Mesothelial cell of epicardium (in vitro differentiated cells): Measurements from ENCODE around the gene RYR2. TPM values are rescaled to one million over a fixed set of nuclear protein-coding genes. Genes with fewer than 3 reads are reported as not detected.
"Not testable (repeated sequence)": the region's sequence is repeated elsewhere in the genome, so short reads cannot be mapped to it uniquely, and the experiment has no call there.

Experiments
- DNase-seq, 2 experiments: peaks; one replicate each; pipeline ENCODE4 v3.0.0; 2021; ENCODE audit warnings: low spot score in 2 of 2; ENCODE audit not compliant: unreplicated experiment in 2 of 2
- H3K27ac Mint-ChIP-seq: 2 replicates; pipeline ENCODE4 v1.8.0; 2021; ENCODE audit warnings: mixed read lengths
- H3K27me3 Mint-ChIP-seq: 2 replicates; pipeline ENCODE4 v1.8.0; 2021; ENCODE audit warnings: low read depth, mixed read lengths
- H3K36me3 Mint-ChIP-seq: 2 replicates; pipeline ENCODE4 v1.8.0; 2021; ENCODE audit warnings: mixed read lengths
- H3K4me1 Mint-ChIP-seq: 2 replicates; pipeline ENCODE4 v1.8.0; 2021; ENCODE audit warnings: mixed read lengths
- H3K4me3 Mint-ChIP-seq: 2 replicates; pipeline ENCODE4 v1.8.0; 2021; ENCODE audit warnings: mild to moderate bottlenecking, moderate library complexity, mixed read lengths
- H3K9me3 Mint-ChIP-seq: 2 replicates; pipeline ENCODE4 v1.8.0; 2021; ENCODE audit warnings: mixed read lengths
- CTCF ChIP-seq: fragments of 200-600 bp; sonication (generic); IDR thresholded peaks from one replicate; pipeline ENCODE4 v1.5.0; 2021; ENCODE audit warnings: antibody characterized with exemption; ENCODE audit not compliant: unreplicated experiment
- total RNA-seq: library from RNA; stranded (reverse); gene quantifications from 3 replicates; pipeline ENCODE4 v1.2.1, GENCODE V29; 2021

Gene RYR2
- total RNA-seq, 1 donor from 2014 or later: 6.1 TPM

GRCh38 chr1:237355022-237355421 lies 313.0 kb downstream of the RYR2 start:
- no peak for TF ChIP-seq CTCF
- DNase-seq: no peak
- Mint-ChIP-seq H3K27me3 (no peaks in the 10 kb centered on the region), H3K9me3 (no peaks in the 10 kb centered on the region), H3K36me3 (no peaks in the 10 kb centered on the region), H3K4me3 (no peak overlapping the region), H3K27ac (no peak overlapping the region), H3K4me1 (peaks cover 6% of the 10 kb centered on the region)

GRCh38 chr1:237358555-237358954 lies 316.6 kb downstream of the RYR2 start:
- Mint-ChIP-seq H3K9me3 (no peaks in the 10 kb centered on the region), H3K4me3 (no peak overlapping the region), H3K4me1 (peaks cover 12% of the 10 kb centered on the region), H3K27ac (no peak overlapping the region), H3K27me3 (no peaks in the 10 kb centered on the region), H3K36me3 (no peaks in the 10 kb centered on the region)
- no peak for DNase-seq
- no peak for TF ChIP-seq CTCF

GRCh38 chr1:237367758-237368157 lies 325.8 kb downstream of the RYR2 start:
- H3K9me3 Mint-ChIP-seq: no peaks in the 10 kb centered on the region
- peak overlapping the region; percentile 45 for H3K27ac Mint-ChIP-seq
- DNase-seq: no peak
- H3K4me1 Mint-ChIP-seq: peaks cover 20% of the 10 kb centered on the region
- no peaks in the 10 kb centered on the region for H3K36me3 Mint-ChIP-seq
- no peak for TF ChIP-seq CTCF
- no peak overlapping the region for H3K4me3 Mint-ChIP-seq
- no peaks in the 10 kb centered on the region for H3K27me3 Mint-ChIP-seq

- H3K4me1 Mint-ChIP-seq: peaks cover 11% of the 10 kb centered on the region
- not testable (repeated sequence) for DNase-seq, H3K4me3 Mint-ChIP-seq, H3K36me3 Mint-ChIP-seq, H3K27ac Mint-ChIP-seq, H3K27me3 Mint-ChIP-seq, H3K9me3 Mint-ChIP-seq
Measured at GRCh38 chr1:237371477-237371876, 329.5 kb downstream of the RYR2 start.

GRCh38 chr1:237383791-237384190 lies 341.8 kb downstream of the RYR2 start:
- H3K36me3 Mint-ChIP-seq: no peaks in the 10 kb centered on the region
- TF ChIP-seq CTCF: no peak
- peak overlapping the region; percentile 53 for H3K4me3 Mint-ChIP-seq
- H3K27ac Mint-ChIP-seq: peak overlapping the region; percentile 100
- peaks cover 24% of the 10 kb centered on the region for H3K4me1 Mint-ChIP-seq
- no peaks in the 10 kb centered on the region for H3K9me3 Mint-ChIP-seq
- no peaks in the 10 kb centered on the region for H3K27me3 Mint-ChIP-seq
- DNase-seq: peak in 1 of 2 experiments; percentile 45

- Mint-ChIP-seq H3K4me1 (peaks cover 24% of the 10 kb centered on the region), H3K4me3 (peak overlapping the region; percentile 53), H3K9me3 (no peaks in the 10 kb centered on the region), H3K36me3 (no peaks in the 10 kb centered on the region), H3K27ac (peak overlapping the region; percentile 100), H3K27me3 (no peaks in the 10 kb centered on the region)
- no peak for TF ChIP-seq CTCF
- DNase-seq: peak in 1 of 2 experiments; percentile 40
Measured at GRCh38 chr1:237384213-237384612, 342.2 kb downstream of the RYR2 start.
